GM21723 (cell line): ENCODE measurements around the gene KIAA0930.
"Not testable (repeated sequence)": the region's sequence is repeated elsewhere in the genome, so short reads cannot be mapped to it uniquely, and the experiment has no call there.

ENCODE experiments used
- ATAC-seq: cut with Tn5 transposase; IDR thresholded peaks from one replicate; pipeline ENCODE4 v1.9.1; 2021; ENCODE audit warnings: mild to moderate bottlenecking, moderate library complexity; ENCODE audit not compliant: unreplicated experiment

Gene KIAA0930

GRCh38 chr22:45240810-45241631 lies at the start of gene KIAA0930:
KIAA0930 (minus strand) TSS chr22:45240894; CDS start chr22:45240703, 191 bp downstream.
- ATAC-seq: peak; percentile 38

- ATAC-seq: no peak
Measured at GRCh38 chr22:45286854-45287551, 46.3 kb upstream of the KIAA0930 start.

DNA sequence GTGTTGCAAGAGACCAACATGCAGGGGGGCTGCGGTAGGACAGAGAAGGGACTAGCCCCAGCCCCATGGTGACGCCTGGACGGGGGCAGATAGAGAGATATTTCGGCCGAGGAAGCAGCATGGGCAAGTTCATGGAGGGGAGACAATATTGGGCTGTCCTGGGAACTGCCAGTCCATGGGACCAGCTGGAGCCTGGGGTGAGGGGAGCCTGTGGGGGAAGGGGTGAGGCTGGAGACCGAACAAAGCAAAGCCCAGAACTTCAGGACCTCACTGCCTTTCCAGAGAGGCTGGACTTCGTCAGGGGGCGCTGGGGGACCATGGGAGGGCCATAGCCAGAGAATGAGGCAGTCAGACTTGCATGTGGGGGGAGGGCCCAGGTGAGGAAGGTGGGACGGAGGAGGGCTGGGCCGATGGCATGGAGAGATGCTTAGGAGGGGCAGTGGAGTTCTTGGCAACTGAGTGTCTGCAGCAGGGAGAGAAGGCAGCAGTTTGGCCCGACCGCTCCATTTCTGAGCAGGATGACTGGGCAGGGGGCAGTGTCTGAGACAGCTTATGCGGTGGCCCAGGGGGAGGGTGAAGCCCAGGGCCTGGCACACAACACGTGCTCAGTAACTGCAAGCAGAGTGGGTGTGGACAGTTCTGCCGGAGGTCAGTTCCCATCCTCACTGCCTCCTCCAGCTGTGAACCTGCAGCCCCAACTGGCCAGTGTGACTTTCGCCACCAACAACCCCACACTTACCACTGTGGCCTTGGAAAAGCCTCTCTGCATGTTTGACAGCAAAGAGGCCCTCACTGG lies 44.8 kb upstream of the KIAA0930 start:
- ATAC-seq: no peak

GRCh38 chr22:45284705-45285262 lies 44.1 kb upstream of the KIAA0930 start, which contains the start of gene UPK3A:
UPK3A (plus strand) TSS chr22:45284949; CDS start chr22:45285014, 65 bp downstream.
- no peak for ATAC-seq

DNA sequence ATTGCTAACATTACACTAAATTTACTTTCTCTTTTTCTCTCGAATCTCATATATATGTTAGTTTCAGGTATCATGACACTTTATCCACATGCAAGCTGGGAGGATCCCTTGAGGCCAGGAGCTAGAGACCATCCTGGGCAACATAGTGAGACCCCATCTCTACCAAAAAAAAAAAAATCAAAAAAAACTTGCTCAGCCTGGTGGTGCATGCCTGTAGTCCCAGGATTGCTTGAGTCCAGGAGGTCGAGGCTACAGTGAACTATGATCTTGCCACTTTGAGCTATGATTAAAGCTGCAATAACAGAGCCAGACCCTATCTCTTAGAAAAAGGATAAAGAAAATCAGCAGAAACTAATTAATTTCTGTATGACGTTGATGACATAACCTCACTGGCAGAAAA lies 40.3 kb upstream of the KIAA0930 start:
- ATAC-seq: no peak

DNA sequence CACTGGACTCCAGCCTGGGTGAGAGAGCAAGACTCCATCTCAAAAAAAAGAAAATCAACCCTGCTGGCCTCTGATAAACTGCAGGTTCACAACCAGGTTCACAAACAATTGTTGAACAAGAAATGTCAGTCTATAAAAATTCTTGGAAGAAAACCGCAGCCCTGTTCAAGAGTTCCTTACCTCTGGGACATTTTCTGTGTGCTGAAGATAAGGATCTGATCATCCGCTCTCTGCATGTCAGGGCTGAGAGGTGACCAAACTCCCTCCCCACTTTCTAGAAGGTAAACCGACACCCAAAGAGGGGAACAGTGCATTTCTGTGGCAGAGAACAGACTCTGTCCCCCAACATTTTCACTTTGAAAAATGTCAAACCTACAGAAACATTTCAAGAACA lies 39.9 kb upstream of the KIAA0930 start:
- no peak for ATAC-seq

DNA sequence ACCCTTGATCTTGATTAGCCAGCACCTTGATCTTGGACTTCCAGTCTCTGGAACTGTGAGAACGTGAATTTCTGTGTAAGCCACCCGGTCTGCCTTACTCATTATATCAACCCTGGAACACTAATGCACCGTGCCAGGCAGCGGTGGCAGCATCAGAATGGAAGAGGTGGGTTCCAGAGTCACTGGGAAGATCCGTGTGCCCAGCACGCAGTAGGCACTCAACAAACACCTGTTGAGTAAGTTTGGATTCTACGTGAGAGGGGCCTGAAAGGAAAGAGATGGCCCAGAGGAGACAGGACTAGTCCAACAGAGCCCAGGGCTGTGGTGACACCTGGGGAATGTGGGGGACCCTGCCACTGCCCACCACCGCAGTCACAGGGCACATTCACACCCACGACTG lies 37.4 kb upstream of the KIAA0930 start:
- no peak for ATAC-seq

- not testable (repeated sequence) for ATAC-seq
Measured at GRCh38 chr22:45277720-45278119, 37.0 kb upstream of the KIAA0930 start.

DNA sequence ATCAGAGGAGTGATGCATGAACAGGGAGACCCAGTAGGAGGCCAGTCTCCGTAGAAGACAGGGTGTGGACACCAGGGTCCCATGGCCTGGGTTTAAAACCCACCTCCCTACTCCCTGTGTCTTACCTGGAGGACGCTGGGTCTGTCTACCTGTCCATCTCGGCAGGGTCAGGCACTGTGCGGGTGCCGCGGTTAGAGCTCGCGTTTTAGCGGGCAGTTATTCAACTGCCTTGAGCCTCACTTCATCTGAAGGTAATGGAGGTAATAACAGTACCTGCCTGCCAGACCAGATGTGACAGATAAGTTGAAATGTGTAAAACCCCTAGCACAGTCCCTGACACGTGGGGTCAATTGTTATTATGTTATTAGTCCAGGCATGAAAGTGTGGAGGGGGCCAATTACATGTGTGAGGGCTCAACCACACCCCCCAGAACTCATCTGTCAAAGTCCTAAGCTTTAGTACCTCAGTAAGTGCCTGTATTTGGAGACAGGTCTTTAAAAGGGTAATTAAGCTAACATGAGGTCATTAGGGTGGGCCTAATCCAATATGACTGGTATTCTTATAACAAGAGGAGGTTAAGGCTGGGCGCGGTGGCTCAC lies 35.9 kb upstream of the KIAA0930 start:
- ATAC-seq: no peak

- no peak for ATAC-seq
Measured at GRCh38 chr22:45273452-45274075, 32.9 kb upstream of the KIAA0930 start.

- no peak for ATAC-seq
Measured at GRCh38 chr22:45272498-45272897, 31.8 kb upstream of the KIAA0930 start.

DNA sequence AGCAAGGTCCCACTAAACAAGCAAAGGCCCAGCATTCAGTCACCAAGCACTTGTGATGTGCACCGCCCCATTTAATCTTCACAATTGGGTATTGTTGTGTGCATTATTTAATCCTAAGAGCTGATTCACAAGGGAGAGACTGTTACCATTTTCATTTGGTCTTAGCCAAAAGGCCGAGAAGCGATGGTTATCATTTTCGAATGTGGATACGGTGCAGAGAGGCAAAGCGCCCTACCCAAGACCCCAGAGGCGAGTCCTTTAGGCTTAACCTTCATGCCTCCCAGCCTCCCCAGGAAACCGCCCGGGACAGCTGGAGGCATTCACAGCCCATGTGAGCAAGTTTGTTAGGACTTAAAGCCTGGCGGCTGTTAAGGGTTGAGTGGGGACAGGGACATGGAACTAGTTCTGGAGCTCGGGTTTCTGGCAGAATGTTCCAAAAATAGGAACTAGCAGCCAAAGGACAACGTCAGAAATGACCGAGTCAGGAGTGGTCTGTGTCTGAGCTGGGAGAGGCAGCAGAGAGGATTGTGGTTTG lies 31.0 kb upstream of the KIAA0930 start:
- ATAC-seq: no peak

GRCh38 chr22:45270095-45271020 lies 29.7 kb upstream of the KIAA0930 start:
- ATAC-seq: no peak

- ATAC-seq: no peak
Measured at GRCh38 chr22:45268958-45269844, 28.5 kb upstream of the KIAA0930 start.

GRCh38 chr22:45268167-45268957 lies 27.7 kb upstream of the KIAA0930 start:
- ATAC-seq: no peak

DNA sequence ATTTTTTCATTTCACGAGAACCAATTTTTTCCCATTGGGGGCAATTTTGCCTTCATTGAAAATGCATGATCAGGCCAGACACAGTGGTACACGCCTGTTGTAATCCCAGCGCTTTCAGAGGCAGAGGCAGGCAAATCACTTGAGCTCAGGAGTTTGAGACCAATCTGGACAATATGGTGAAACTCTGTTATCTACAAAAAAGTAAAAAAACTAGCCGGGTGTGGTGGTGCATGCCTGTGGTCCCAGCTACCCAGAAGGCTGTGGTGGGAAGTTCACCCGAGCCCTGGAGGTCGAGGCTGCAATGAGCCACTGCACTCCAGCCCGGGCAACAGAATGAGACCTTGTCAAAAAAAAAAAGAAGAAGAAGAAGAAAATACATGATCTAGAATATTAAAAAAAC lies 24.8 kb upstream of the KIAA0930 start:
- ATAC-seq: no peak
